Activated CD8-positive, alpha-beta memory T cell treated with anti-CD3 and anti-CD28 coated beads for 36 hours (primary cell): ENCODE measurements around the gene ATP1A2. TPM values are rescaled to one million over a fixed set of nuclear protein-coding genes. Genes with fewer than 3 reads are reported as not detected.

Experiments used
- CTCF ChIA-PET: fragments of 350-600 bp; sonication (Branson Sonifier 250); formaldehyde crosslinking; loops from one replicate; lab custom pipeline; 2021; ENCODE audit warnings: antibody characterized with exemption; lab: Charles Lee
- POLR2A ChIA-PET: fragments of 350-600 bp; sonication (Branson Sonifier 250); formaldehyde crosslinking; loops from one replicate; lab custom pipeline; 2021; ENCODE audit warnings: antibody characterized with exemption; lab: Charles Lee
- total RNA-seq, 2 experiments: library from RNA; stranded (reverse); gene quantifications; one replicate each; pipeline ENCODE4 v1.2.3, GENCODE V29; 2021

Gene ATP1A2
- total RNA-seq, 2 experiments from 2014 or later, result not detected

GRCh38 chr1:160186729-160187128, 71.2 kb downstream of the ATP1A2 start:
- CTCF ChIA-PET, result no interaction called here
- POLR2A ChIA-PET, result no interaction called here

GRCh38 chr1:160187407-160187806, 71.8 kb downstream of the ATP1A2 start:
- ChIA-PET CTCF (no interaction called here), POLR2A (no interaction called here)

GRCh38 chr1:160188341-160188740, 72.8 kb downstream of the ATP1A2 start:
- POLR2A ChIA-PET, result no interaction called here
- CTCF ChIA-PET, result interaction anchor here (2.2 kb wide), 1 partner anchor 103 kb away, joined by 8 read pairs; no protein-coding TSS in a partner anchor

- CTCF ChIA-PET, result interaction anchor here (1.0 to 2.2 kb wide), 3 partner anchors 10 to 102 kb away, joined by 3 to 8 read pairs (median 4); no protein-coding TSS in a partner anchor
- POLR2A ChIA-PET, result no interaction called here
Observed at GRCh38 chr1:160189649-160190625, 74.4 kb downstream of the ATP1A2 start, which contains the start of gene CASQ1. Gene CASQ1 (plus strand): TSS chr1:160190575. CDS start chr1:160190752, 177 bp downstream.

- CTCF ChIA-PET, result interaction anchor here (1.1 to 2.4 kb wide), 5 partner anchors 17 to 184 kb away, joined by 3 to 16 read pairs (median 11); no protein-coding TSS in a partner anchor
- POLR2A ChIA-PET, result no interaction called here
Observed at GRCh38 chr1:160191756-160192155, 76.2 kb downstream of the ATP1A2 start.

- POLR2A ChIA-PET, result no interaction called here
- CTCF ChIA-PET, result interaction anchor here (1.1 to 2.4 kb wide), 7 partner anchors 9 to 183 kb away, joined by 3 to 16 read pairs (median 8); no protein-coding TSS in a partner anchor
Observed at GRCh38 chr1:160192234-160192633, 76.7 kb downstream of the ATP1A2 start.

Other genes starting within 250 kb of the ATP1A2 start
- 1 to 10 TPM; 1.2 to 1.4 TPM for gene CFAP45, start 215.6 kb upstream of the ATP1A2 start, total RNA-seq
- 100 to 1,000 TPM; 532 to 538 TPM for gene TAGLN2, start 190.3 kb upstream of the ATP1A2 start, total RNA-seq
- under 1 TPM in 1 of 2 experiments, not detected in 1; 0.06 TPM for gene IGSF9, start 170.1 kb upstream of the ATP1A2 start, total RNA-seq
- gene SLAMF9, start 161.5 kb upstream of the ATP1A2 start, total RNA-seq, result not detected
- gene PIGM, start 83.8 kb upstream of the ATP1A2 start, total RNA-seq, result 1 to 10 TPM; 6.2 to 6.5 TPM
- gene KCNJ10, start 45.6 kb upstream of the ATP1A2 start, total RNA-seq, result not detected
- not detected for gene KCNJ9, start 34.2 kb upstream of the ATP1A2 start, total RNA-seq
- gene IGSF8, start 17.1 kb upstream of the ATP1A2 start, total RNA-seq, result 10 to 100 TPM; 43.8 to 45.7 TPM
- not detected for gene ATP1A4, start 35.8 kb downstream of the ATP1A2 start, total RNA-seq
- not detected for gene CASQ1, start 74.8 kb downstream of the ATP1A2 start, total RNA-seq
- 10 to 100 TPM; 78.4 to 81.3 TPM for gene PEA15, start 89.6 kb downstream of the ATP1A2 start, total RNA-seq
- 10 to 100 TPM; 96.7 to 99.1 TPM for gene DCAF8, start 146.8 kb downstream of the ATP1A2 start, total RNA-seq
- 10 to 100 TPM; 57.0 to 58.1 TPM for gene PEX19, start 169.4 kb downstream of the ATP1A2 start, total RNA-seq
- gene COPA, start 227.5 kb downstream of the ATP1A2 start, total RNA-seq, result 100 to 1,000 TPM; 127 to 130 TPM
- gene NCSTN, start 227.6 kb downstream of the ATP1A2 start, total RNA-seq, result 10 to 100 TPM; 58.0 to 58.4 TPM